Measurements from ENCODE around the gene OAS2. TPM values are rescaled to one million over a fixed set of nuclear protein-coding genes. Genes with fewer than 3 reads are reported as not detected.

Gene OAS2, protein sequence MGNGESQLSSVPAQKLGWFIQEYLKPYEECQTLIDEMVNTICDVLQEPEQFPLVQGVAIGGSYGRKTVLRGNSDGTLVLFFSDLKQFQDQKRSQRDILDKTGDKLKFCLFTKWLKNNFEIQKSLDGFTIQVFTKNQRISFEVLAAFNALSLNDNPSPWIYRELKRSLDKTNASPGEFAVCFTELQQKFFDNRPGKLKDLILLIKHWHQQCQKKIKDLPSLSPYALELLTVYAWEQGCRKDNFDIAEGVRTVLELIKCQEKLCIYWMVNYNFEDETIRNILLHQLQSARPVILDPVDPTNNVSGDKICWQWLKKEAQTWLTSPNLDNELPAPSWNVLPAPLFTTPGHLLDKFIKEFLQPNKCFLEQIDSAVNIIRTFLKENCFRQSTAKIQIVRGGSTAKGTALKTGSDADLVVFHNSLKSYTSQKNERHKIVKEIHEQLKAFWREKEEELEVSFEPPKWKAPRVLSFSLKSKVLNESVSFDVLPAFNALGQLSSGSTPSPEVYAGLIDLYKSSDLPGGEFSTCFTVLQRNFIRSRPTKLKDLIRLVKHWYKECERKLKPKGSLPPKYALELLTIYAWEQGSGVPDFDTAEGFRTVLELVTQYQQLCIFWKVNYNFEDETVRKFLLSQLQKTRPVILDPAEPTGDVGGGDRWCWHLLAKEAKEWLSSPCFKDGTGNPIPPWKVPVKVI
- total RNA-seq = 100 to 1,000 TPM in 1 of 5 experiments, 10 to 100 TPM in 4; 29.9 to 238 (median 66.0) TPM
- polyA plus RNA-seq = 10 to 100 TPM; 30.5 to 63.6 TPM
- 76.5 reads per million, percentile 79 among the genes with 10 or more reads in this experiment for total RNA-seq

- no peaks in the 10 kb centered on the region for H3K27me3 Mint-ChIP-seq
- H3K27me3 ChIP-seq (ENCODE audit: control insufficient read depth in 2 of 2, insufficient read depth in 2 of 2, low read length in 2 of 2) = no peaks in the 10 kb centered on the region
- peak within 1 kb of the TSS; percentile 97 to 100 (median 99) for H3K27ac Mint-ChIP-seq
- H3K9me3 Mint-ChIP-seq = peaks cover 0 to 17% (median 5%) of the 10 kb centered on the region in 11 donors
- H3K4me3 Mint-ChIP-seq = peak within 1 kb of the TSS; percentile 87 to 100 (median 96)
- peak within 1 kb of the TSS; percentile 89 for H3K27ac ChIP-seq (ENCODE audit: low read depth, low read length)
- peak; percentile 97 for ATAC-seq
- H3K4me3 ChIP-seq (ENCODE audit: low read length) = peak within 1 kb of the TSS; percentile 99
- peak; percentile 35 to 89 (median 85) for DNase-seq
- H3K4me1 ChIP-seq (ENCODE audit: control insufficient read depth in 2 of 2, insufficient read depth in 2 of 2, low read length in 2 of 2) = peaks cover 34 to 37% of the 10 kb centered on the region in 2 donors
- H3K36me3 ChIP-seq (ENCODE audit: control insufficient read depth in 2 of 3, insufficient read depth in 3 of 3, low read length in 3 of 3) = peaks cover 0 to 4% (median 0%) of the 10 kb centered on the region in 3 experiments
- CTCF ChIA-PET = interaction anchor here (0.6 to 4.9 kb wide), 6 partner anchors 13 to 198 kb away, joined by 3 to 61 read pairs (median 7); partner anchors contain the start of gene OAS1
- H3K4me1 Mint-ChIP-seq = peaks cover 30 to 59% (median 42%) of the 10 kb centered on the region in 7 donors
- peaks cover 6 to 60% (median 18%) of the 10 kb centered on the region in 5 donors for H3K36me3 Mint-ChIP-seq
- no peaks in the 10 kb centered on the region for H3K9me3 ChIP-seq (ENCODE audit: control insufficient read depth in 2 of 3, low read length in 3 of 3)
- intact Hi-C loops (cut with micrococcal nuclease) = loop anchor here (1.0 to 2.0 kb wide), 10 partner anchors 10 to 380 kb away; partner anchors contain the start of genes DDX54 (in 1 of the 2), OAS3 (in 1 of the 2), PLBD2 (in 1 of the 2) and RITA1 (in 1 of the 2)
- POLR2A ChIA-PET = interaction anchor here (0.7 to 4.9 kb wide), 18 partner anchors 9 to 356 kb away, joined by 3 to 43 read pairs (median 5); partner anchors contain the start of genes DDX54, OAS1, OAS3 and RITA1
Measured at GRCh38 chr12:112978163-112979040, at the start of gene OAS2. TSS of gene OAS2 (plus strand) at chr12:112978519. CDS start at chr12:112978609, 90 bp downstream.

DNA sequence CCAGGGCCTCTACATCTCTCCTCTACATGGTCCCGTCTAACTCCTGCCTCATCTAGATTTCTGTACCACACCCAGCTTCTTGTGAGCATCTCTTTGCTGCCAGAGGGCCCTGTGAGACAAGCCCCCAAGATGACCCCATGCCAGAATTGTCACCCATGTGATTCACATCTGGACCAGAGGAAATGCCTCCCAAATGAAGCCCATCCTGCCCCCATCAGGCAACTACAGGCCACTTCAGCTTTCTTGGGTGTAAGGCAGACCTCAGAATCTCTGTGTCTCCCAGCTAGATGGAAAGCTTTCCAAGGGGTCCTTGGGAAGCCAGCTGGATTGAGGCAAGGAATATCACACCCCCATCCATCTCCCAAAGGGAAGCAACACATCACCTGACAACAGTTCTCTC is 49.3 kb upstream of the OAS2 start:
- H3K27me3 Mint-ChIP-seq = no peaks in the 10 kb centered on the region
- CTCF ChIA-PET = no interaction called here

GRCh38 chr12:112929715-112930114 is 48.6 kb upstream of the OAS2 start:
- intact Hi-C loops (cut with micrococcal nuclease) = no loop called here
- no peak for DNase-seq
- no peaks in the 10 kb centered on the region for H3K36me3 ChIP-seq (ENCODE audit: control insufficient read depth in 2 of 3, insufficient read depth in 3 of 3, low read length in 3 of 3)
- no peak overlapping the region for H3K27ac ChIP-seq (ENCODE audit: low read depth, low read length)
- no peaks in the 10 kb centered on the region for H3K9me3 ChIP-seq (ENCODE audit: control insufficient read depth in 2 of 3, low read length in 3 of 3)
- Mint-ChIP-seq H3K36me3 (peaks cover 0 to 50% (median 11%) of the 10 kb centered on the region in 5 donors), H3K27ac (no peak overlapping the region), H3K27me3 (no peaks in the 10 kb centered on the region), H3K4me3 (no peak overlapping the region), H3K9me3 (peaks cover 0 to 9% (median 3%) of the 10 kb centered on the region in 11 donors), H3K4me1 (peaks cover 0 to 14% (median 0%) of the 10 kb centered on the region in 7 donors)
- POLR2A ChIA-PET = no interaction called here
- H3K27me3 ChIP-seq (ENCODE audit: control insufficient read depth in 2 of 2, insufficient read depth in 2 of 2, low read length in 2 of 2) = no peaks in the 10 kb centered on the region
- H3K4me1 ChIP-seq (ENCODE audit: control insufficient read depth in 2 of 2, insufficient read depth in 2 of 2, low read length in 2 of 2) = no peaks in the 10 kb centered on the region
- CTCF ChIA-PET = no interaction called here
- no peak overlapping the region for H3K4me3 ChIP-seq (ENCODE audit: low read length)
- no peak for ATAC-seq

More for the DNA sequence above, 49.3 kb upstream of the OAS2 start:
- H3K27me3 ChIP-seq (ENCODE audit: control insufficient read depth in 2 of 2, insufficient read depth in 2 of 2, low read length in 2 of 2) = no peaks in the 10 kb centered on the region
- H3K27ac ChIP-seq (ENCODE audit: low read depth, low read length) = no peak overlapping the region
- no peaks in the 10 kb centered on the region for H3K36me3 ChIP-seq (ENCODE audit: control insufficient read depth in 2 of 3, insufficient read depth in 3 of 3, low read length in 3 of 3)
- no peak for ATAC-seq
- Mint-ChIP-seq H3K4me3 (no peak overlapping the region), H3K27ac (no peak overlapping the region), H3K36me3 (peaks cover 0 to 54% (median 11%) of the 10 kb centered on the region in 5 donors), H3K4me1 (peaks cover 0 to 13% (median 0%) of the 10 kb centered on the region in 7 donors), H3K9me3 (peaks cover 0 to 9% (median 3%) of the 10 kb centered on the region in 11 donors)
- H3K4me1 ChIP-seq (ENCODE audit: control insufficient read depth in 2 of 2, insufficient read depth in 2 of 2, low read length in 2 of 2) = no peaks in the 10 kb centered on the region
- intact Hi-C loops (cut with micrococcal nuclease) = loop anchor here in 1 of 2 donors (1.0 kb wide), 1 partner anchor 8 kb away; no protein-coding TSS in a partner anchor
- H3K9me3 ChIP-seq (ENCODE audit: control insufficient read depth in 2 of 3, low read length in 3 of 3) = no peaks in the 10 kb centered on the region
- no peak for DNase-seq
- no peak overlapping the region for H3K4me3 ChIP-seq (ENCODE audit: low read length)
- POLR2A ChIA-PET = no interaction called here

GRCh38 chr12:112930350-112930749 is 48.0 kb upstream of the OAS2 start:
- H3K9me3 Mint-ChIP-seq = peaks cover 0 to 9% (median 4%) of the 10 kb centered on the region in 11 donors

GRCh38 chr12:112932485-112933128 is 45.7 kb upstream of the OAS2 start:
- Histone ChIP-seq H3K36me3 (ENCODE audit: control insufficient read depth in 2 of 3, insufficient read depth in 3 of 3, low read length in 3 of 3) (no peaks in the 10 kb centered on the region), H3K27ac (ENCODE audit: low read depth, low read length) (no peak overlapping the region), H3K27me3 (ENCODE audit: control insufficient read depth in 2 of 2, insufficient read depth in 2 of 2, low read length in 2 of 2) (no peaks in the 10 kb centered on the region), H3K9me3 (ENCODE audit: control insufficient read depth in 2 of 3, low read length in 3 of 3) (no peaks in the 10 kb centered on the region), H3K4me3 (ENCODE audit: low read length) (no peak overlapping the region), H3K4me1 (ENCODE audit: control insufficient read depth in 2 of 2, insufficient read depth in 2 of 2, low read length in 2 of 2) (no peaks in the 10 kb centered on the region)
- POLR2A ChIA-PET = interaction anchor here (1.5 kb wide), 1 partner anchor 25 kb away, joined by 4 read pairs; no protein-coding TSS in a partner anchor
- Mint-ChIP-seq H3K27ac (peak overlapping the region in 3 of 9 donors; percentile 1 to 51 (median 28)), H3K27me3 (no peaks in the 10 kb centered on the region), H3K4me1 (peaks cover 0 to 23% (median 8%) of the 10 kb centered on the region in 7 donors), H3K36me3 (peaks cover 0 to 30% (median 4%) of the 10 kb centered on the region in 5 donors), H3K9me3 (peaks cover 0 to 10% (median 0%) of the 10 kb centered on the region in 11 donors), H3K4me3 (no peak overlapping the region)
- DNase-seq (no peak), ATAC-seq (no peak)
- intact Hi-C loops (cut with micrococcal nuclease) = no loop called here
- CTCF ChIA-PET = interaction anchor here (0.6 kb wide), 1 partner anchor 265 kb away, joined by 3 read pairs; no protein-coding TSS in a partner anchor

More at GRCh38 chr12:112930350-112930749, 48.0 kb upstream of the OAS2 start:
- Histone ChIP-seq H3K9me3 (ENCODE audit: control insufficient read depth in 2 of 3, low read length in 3 of 3) (no peaks in the 10 kb centered on the region), H3K36me3 (ENCODE audit: control insufficient read depth in 2 of 3, insufficient read depth in 3 of 3, low read length in 3 of 3) (no peaks in the 10 kb centered on the region), H3K27ac (ENCODE audit: low read depth, low read length) (no peak overlapping the region), H3K4me1 (ENCODE audit: control insufficient read depth in 2 of 2, insufficient read depth in 2 of 2, low read length in 2 of 2) (no peaks in the 10 kb centered on the region), H3K4me3 (ENCODE audit: low read length) (no peak overlapping the region), H3K27me3 (ENCODE audit: control insufficient read depth in 2 of 2, insufficient read depth in 2 of 2, low read length in 2 of 2) (no peaks in the 10 kb centered on the region)
- intact Hi-C loops (cut with micrococcal nuclease) = no loop called here
- CTCF ChIA-PET = interaction anchor here (0.8 kb wide), 1 partner anchor 188 kb away, joined by 3 read pairs; no protein-coding TSS in a partner anchor
- peaks cover 0 to 44% (median 6%) of the 10 kb centered on the region in 5 donors for H3K36me3 Mint-ChIP-seq
- no peak for DNase-seq
- no peak overlapping the region for H3K4me3 Mint-ChIP-seq
- POLR2A ChIA-PET = no interaction called here
- no peak overlapping the region for H3K27ac Mint-ChIP-seq
- no peak for ATAC-seq
- H3K27me3 Mint-ChIP-seq = no peaks in the 10 kb centered on the region
- peaks cover 0 to 12% (median 0%) of the 10 kb centered on the region in 7 donors for H3K4me1 Mint-ChIP-seq
